K562 (cell line): ENCODE data around the gene PPP1R16B. TPM values are rescaled to one million over a fixed set of nuclear protein-coding genes. Genes with fewer than 3 reads are reported as not detected.

Source experiments
- CEBPZ ChIP-seq: fragments of 150-350 bp; IDR thresholded peaks from 2 replicates; pipeline ENCODE4 v1.6.1; 2014; ENCODE audit warnings: low read depth, mild to moderate bottlenecking, low read length, borderline replicate concordance
- EP400 ChIP-seq: fragments of 450-650 bp; IDR thresholded peaks from 2 replicates; pipeline ENCODE4 v1.6.1; 2017; ENCODE audit warnings: antibody characterized with exemption, mild to moderate bottlenecking, moderate library complexity
- LARP7 ChIP-seq: fragments of 450-650 bp; IDR thresholded peaks from 2 replicates; pipeline ENCODE4 v1.6.1; 2016
- PCBP2 ChIP-seq: fragments of 200-400 bp; formaldehyde crosslinking; IDR thresholded peaks from 2 replicates; pipeline ENCODE4 v1.6.1; 2018; ENCODE audit warnings: low read length, low read depth, mild to moderate bottlenecking, moderate library complexity; ENCODE audit not compliant: poor library complexity, severe bottlenecking
- ZNF224 ChIP-seq: sonication (generic); formaldehyde crosslinking; IDR thresholded peaks from 2 replicates; pipeline ENCODE4 v1.8.0; 2022; ENCODE audit warnings: mild to moderate bottlenecking, missing genetic modification reagents
- ZNF280A ChIP-seq: fragments of 450-650 bp; IDR thresholded peaks from 2 replicates; pipeline ENCODE4 v1.6.1; 2018; ENCODE audit warnings: mild to moderate bottlenecking, low read depth; ENCODE audit not compliant: partially characterized antibody
- ZNF592 ChIP-seq: fragments of 450-650 bp; IDR thresholded peaks from 2 replicates; pipeline ENCODE4 v1.6.1; 2017; ENCODE audit warnings: antibody characterized with exemption, mild to moderate bottlenecking
- ZNF76 ChIP-seq: fragments of 250-450 bp; sonication (Bioruptor Pico); IDR thresholded peaks from 2 replicates; pipeline ENCODE4 v1.4.0; 2020; ENCODE audit warnings: mild to moderate bottlenecking, moderate library complexity, borderline replicate concordance
- polyA plus RNA-seq, 8 experiments: library from polyadenylated mRNA; depleted of rRNA in 4 of 8; stranded (reverse) in 5 of 8; unstranded in 3 of 8; fragments of >200 nt; fragmentation: Nextera tagmentation in 2 of 8; fragmentation: Illumina TruSeq in 1 of 8; extraction: Ambion mirVana in 2 of 8; extraction: Trizol in 1 of 8; gene quantifications; 2 replicates each; pipeline versions ENCODE4 v1.2.1 to v1.2.3, GENCODE V29; 2011 to 2014; ENCODE audit warnings: inconsistent platforms in 1 of 8, missing spikeins in 1 of 8
- total RNA-seq, 7 experiments: library from RNA; depleted of rRNA in 6 of 7; stranded (reverse); fragments of >200 nt in 6 of 7; fragmentation: Illumina TruSeq in 2 of 7; extraction: Trizol in 2 of 7; gene quantifications; 2 replicates each; pipeline versions ENCODE4 v1.2.1 to v1.2.3, GENCODE V29; 2011 to 2021; ENCODE audit warnings: low replicate concordance in 1 of 7

Gene PPP1R16B
- total and polyA plus RNA-seq, 9 of the 15 experiments (the other 6 are each of a cell fraction or from before 2014, with no cell fraction given): 1.5 to 11.5 (median 6.8) TPM

GRCh38 chr20:38926142-38926933 is 120.8 kb downstream of the PPP1R16B start, which contains the start of gene FAM83D (continued):
- TF ChIP-seq ZNF592 (0 out of 2 replicates have a peak, but pooled peaks have one; percentile 26), ZNF280A (no peak), LARP7 (no peak), PCBP2 (no peak), ZNF224 (0 out of 2 replicates have a peak, but pooled peaks have one; percentile 59), EP400 (peak; percentile 94), ZNF76 (CRISPR knock-in tag) (peak; percentile 76; the same call in 1 of the 2 replicates), CEBPZ (no peak)
